Muscle of leg (tissue), 11 donors: Measurements from ENCODE around the gene SLC3A2. TPM values are rescaled to one million over a fixed set of nuclear protein-coding genes. Genes with fewer than 3 reads are reported as not detected.

Experiments used
- DNase-seq: peaks from one replicate; pipeline ENCODE4 v3.0.0; 2013
- H3K27ac ChIP-seq: one replicate; pipeline ENCODE4 v1.5.1; 2013; ENCODE audit warnings: mild to moderate bottlenecking, low read length, control low read depth
- H3K27me3 ChIP-seq: one replicate; pipeline ENCODE4 v1.6.1; 2013; ENCODE audit warnings: low read length; ENCODE audit not compliant: control insufficient read depth, insufficient read depth
- H3K36me3 ChIP-seq: one replicate; pipeline ENCODE4 v1.6.1; 2013; ENCODE audit warnings: low read length; ENCODE audit not compliant: control insufficient read depth, insufficient read depth
- H3K4me1 ChIP-seq: one replicate; pipeline ENCODE4 v1.6.1; 2013; ENCODE audit warnings: low read length; ENCODE audit not compliant: control insufficient read depth, insufficient read depth
- H3K4me3 ChIP-seq: one replicate; pipeline ENCODE4 v1.5.1; 2013; ENCODE audit warnings: low read length, control low read depth
- H3K9me3 ChIP-seq: replicated peaks from 2 replicates; pipeline ENCODE4 v1.6.1; 2013; ENCODE audit warnings: low read depth, low read length; ENCODE audit not compliant: control insufficient read depth
- WGBS: methylation state at CpG from one replicate; pipeline ENCODE4 v1.1.5; 2013; ENCODE audit warnings: missing lambda C conversion rate; ENCODE audit not compliant: insufficient coverage; 5-methylcytosine and 5-hydroxymethylcytosine counted together
- polyA plus RNA-seq, 8 donors: library from polyadenylated mRNA; unstranded; fragments of 120-200 nt; gene quantifications; one replicate each; pipeline versions ENCODE4 v1.2.1 to v1.2.3, GENCODE V29; 2013; ENCODE audit warnings: inconsistent platforms in 1 of 8, low replicate concordance in 1 of 8; ENCODE audit not compliant: insufficient read length in 8 of 8, insufficient read depth in 1 of 8
- total RNA-seq: library from RNA; stranded (reverse); fragments of 120-200 nt; gene quantifications from one replicate; pipeline ENCODE4 v1.2.4, GENCODE V29; 2013

Gene SLC3A2
- total and polyA plus RNA-seq, 9 donors = 38.1 to 55.4 (median 43.0) TPM

GRCh38 chr11:62851807-62852522 lies 28.7 kb upstream of the SLC3A2 start:
- WGBS = 42% methylated on average over 3 of the region's 3 CpGs
- peaks cover 14% of the 10 kb centered on the region for H3K4me1 ChIP-seq
- peaks cover 32% of the 10 kb centered on the region for H3K36me3 ChIP-seq
- no peak for DNase-seq
- H3K27me3 ChIP-seq = no peaks in the 10 kb centered on the region
- no peaks in the 10 kb centered on the region for H3K9me3 ChIP-seq
- H3K4me3 ChIP-seq = no peak overlapping the region
- H3K27ac ChIP-seq = no peak overlapping the region

- no peak overlapping the region for H3K4me3 ChIP-seq
Observed at GRCh38 chr11:62852523-62853188, 28.0 kb upstream of the SLC3A2 start.

GRCh38 chr11:62853279-62853965 lies 27.3 kb upstream of the SLC3A2 start:
- DNase-seq = no peak
- Histone ChIP-seq H3K4me1 (peaks cover 14% of the 10 kb centered on the region), H3K4me3 (no peak overlapping the region), H3K9me3 (no peaks in the 10 kb centered on the region), H3K27ac (no peak overlapping the region), H3K36me3 (peaks cover 32% of the 10 kb centered on the region), H3K27me3 (no peaks in the 10 kb centered on the region)
- WGBS = no CpG with 5 or more reads among the region's 7 CpGs

More at GRCh38 chr11:62852523-62853188, 28.0 kb upstream of the SLC3A2 start:
- Histone ChIP-seq H3K9me3 (no peaks in the 10 kb centered on the region), H3K27ac (no peak overlapping the region), H3K36me3 (peaks cover 32% of the 10 kb centered on the region), H3K27me3 (no peaks in the 10 kb centered on the region), H3K4me1 (peaks cover 14% of the 10 kb centered on the region)
- DNase-seq = no peak

- Histone ChIP-seq H3K4me1 (peaks cover 14% of the 10 kb centered on the region), H3K27ac (peak overlapping the region; percentile 29), H3K27me3 (no peaks in the 10 kb centered on the region), H3K9me3 (no peaks in the 10 kb centered on the region), H3K36me3 (peaks cover 32% of the 10 kb centered on the region), H3K4me3 (peak overlapping the region; percentile 92)
- DNase-seq = no peak
- no CpG with 5 or more reads among the region's 8 CpGs for WGBS
Observed at GRCh38 chr11:62854013-62854824, 26.5 kb upstream of the SLC3A2 start.

- peak overlapping the region; percentile 82 for H3K27ac ChIP-seq
- peaks cover 32% of the 10 kb centered on the region for H3K36me3 ChIP-seq
- WGBS = 0% methylated on average over 10 of the region's 15 CpGs
- DNase-seq = no peak
- no peaks in the 10 kb centered on the region for H3K9me3 ChIP-seq
- H3K27me3 ChIP-seq = no peaks in the 10 kb centered on the region
- peak overlapping the region; percentile 92 for H3K4me3 ChIP-seq
- H3K4me1 ChIP-seq = peaks cover 14% of the 10 kb centered on the region
Observed at GRCh38 chr11:62854825-62855570, 25.7 kb upstream of the SLC3A2 start.

- peaks cover 14% of the 10 kb centered on the region for H3K4me1 ChIP-seq
- no peaks in the 10 kb centered on the region for H3K9me3 ChIP-seq
- DNase-seq = peak; percentile 98
- no peaks in the 10 kb centered on the region for H3K27me3 ChIP-seq
- peak overlapping the region; percentile 92 for H3K4me3 ChIP-seq
- under 1% methylated on average over 54 of the region's 54 CpGs for WGBS
- H3K36me3 ChIP-seq = peaks cover 32% of the 10 kb centered on the region
- peak overlapping the region; percentile 82 for H3K27ac ChIP-seq
Observed at GRCh38 chr11:62855571-62856332, 24.9 kb upstream of the SLC3A2 start.

- 3% methylated on average over 17 of the region's 20 CpGs for WGBS
- H3K27ac ChIP-seq = peak overlapping the region; percentile 81
Observed at GRCh38 chr11:62856333-62856895, 24.3 kb upstream of the SLC3A2 start.

GRCh38 chr11:62857541-62857982 lies 23.1 kb upstream of the SLC3A2 start:
- peaks cover 14% of the 10 kb centered on the region for H3K4me1 ChIP-seq
- H3K9me3 ChIP-seq = no peaks in the 10 kb centered on the region
- DNase-seq = no peak
- H3K36me3 ChIP-seq = peaks cover 21% of the 10 kb centered on the region
- no peak overlapping the region for H3K4me3 ChIP-seq
- 13% methylated on average over 1 of the region's 2 CpGs for WGBS
- no peak overlapping the region for H3K27ac ChIP-seq
- H3K27me3 ChIP-seq = no peaks in the 10 kb centered on the region

More at GRCh38 chr11:62856333-62856895, 24.3 kb upstream of the SLC3A2 start:
- Histone ChIP-seq H3K9me3 (no peaks in the 10 kb centered on the region), H3K27me3 (no peaks in the 10 kb centered on the region), H3K4me1 (peaks cover 14% of the 10 kb centered on the region), H3K4me3 (peak overlapping the region; percentile 92), H3K36me3 (peaks cover 28% of the 10 kb centered on the region)
- no peak for DNase-seq
